IPS-18a (cell line): Measurements from ENCODE around the gene TNFAIP3.

Experiments used
- H3K27ac ChIP-seq: one replicate; pipeline ENCODE4 v1.5.1; 2013; ENCODE audit warnings: low read length
- H3K27me3 ChIP-seq: one replicate; pipeline ENCODE4 v1.6.1; 2013; ENCODE audit warnings: mild to moderate bottlenecking, low read length; ENCODE audit not compliant: control insufficient read depth, insufficient read depth
- H3K36me3 ChIP-seq: one replicate; pipeline ENCODE4 v1.6.1; 2013; ENCODE audit warnings: low read depth, low read length; ENCODE audit not compliant: control insufficient read depth
- H3K4me1 ChIP-seq: one replicate; pipeline ENCODE4 v1.6.1; 2013; ENCODE audit warnings: low read depth, low read length; ENCODE audit not compliant: control insufficient read depth
- H3K4me3 ChIP-seq: one replicate; pipeline ENCODE4 v1.5.1; 2013; ENCODE audit warnings: low read length
- H3K9ac ChIP-seq: one replicate; pipeline ENCODE4 v1.6.1; 2013; ENCODE audit warnings: mild to moderate bottlenecking, low read length, moderate library complexity
- H3K9me3 ChIP-seq: one replicate; pipeline ENCODE4 v1.6.1; 2013; ENCODE audit warnings: low read depth, low read length; ENCODE audit not compliant: control insufficient read depth

The TNFAIP3 gene

DNA sequence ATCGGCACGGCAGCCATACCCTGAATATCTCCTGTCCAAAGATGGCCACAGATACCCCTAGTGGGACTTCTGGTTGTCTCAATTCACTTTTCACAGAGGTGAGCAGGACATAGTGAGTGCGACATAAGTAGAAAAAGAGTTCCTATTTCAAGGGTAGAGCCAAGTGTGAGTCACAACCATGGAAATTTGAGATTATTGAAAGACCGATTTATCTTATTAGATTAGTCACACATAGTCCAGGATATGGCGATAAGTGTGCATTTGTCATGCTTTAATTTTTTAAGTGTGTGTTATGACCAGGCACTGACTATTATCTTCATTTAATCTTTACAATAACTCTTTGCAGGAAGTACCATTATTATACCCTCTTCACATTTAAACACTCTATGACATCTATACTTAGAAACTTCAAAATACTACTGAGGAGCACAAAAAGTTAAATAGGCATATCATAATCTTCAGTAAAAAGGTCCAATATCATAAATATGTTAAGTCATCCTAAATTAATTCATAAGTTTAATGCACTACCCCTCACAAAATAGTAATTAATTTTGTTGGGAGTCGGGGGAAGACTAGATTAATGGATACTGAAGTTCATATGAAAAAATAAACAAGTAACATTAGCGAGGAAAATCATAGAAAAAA lies 13.4 kb upstream of the TNFAIP3 start:
- Histone ChIP-seq H3K27me3 (no peaks in the 10 kb centered on the region), H3K9ac (no peak overlapping the region), H3K27ac (no peak overlapping the region), H3K9me3 (no peaks in the 10 kb centered on the region), H3K36me3 (no peaks in the 10 kb centered on the region), H3K4me1 (no peaks in the 10 kb centered on the region), H3K4me3 (no peak overlapping the region)

DNA sequence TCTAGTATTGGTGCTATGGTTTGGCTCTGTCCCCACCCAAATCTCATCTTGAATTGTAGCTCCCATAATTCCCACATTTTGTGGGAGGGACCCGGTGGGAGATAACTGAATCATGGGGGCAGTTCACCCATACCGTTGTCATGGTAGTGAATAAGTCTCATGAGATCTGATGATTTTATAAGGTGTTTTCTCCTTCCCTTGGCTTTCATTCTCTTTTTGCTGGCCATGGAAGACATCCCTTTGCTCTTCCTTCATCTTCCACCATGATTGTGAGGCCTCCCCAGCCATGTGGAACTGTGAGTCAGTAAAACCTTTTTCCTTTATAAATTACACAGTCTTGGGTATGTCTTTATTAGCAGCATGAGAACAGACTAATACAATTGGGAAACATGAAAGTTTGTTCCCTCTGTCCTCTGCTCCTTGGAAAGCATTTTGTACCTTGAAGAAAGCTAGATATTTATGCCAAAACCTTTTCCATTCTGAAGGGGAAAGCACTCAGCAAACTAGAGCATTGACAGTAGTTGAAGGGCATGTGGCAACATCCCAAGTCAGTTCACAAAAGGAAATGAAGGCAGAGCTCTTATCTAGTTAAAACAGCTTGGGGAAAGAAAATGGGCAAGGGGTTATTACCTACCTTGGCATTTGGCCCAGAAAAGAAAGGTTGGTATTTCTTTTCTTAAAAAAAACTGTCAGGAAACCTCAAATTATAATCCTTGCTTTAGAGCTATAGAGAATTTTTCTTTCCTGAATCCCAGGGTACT lies 10.7 kb upstream of the TNFAIP3 start:
- no peak overlapping the region for H3K27ac ChIP-seq
- H3K36me3 ChIP-seq = no peaks in the 10 kb centered on the region
- H3K9me3 ChIP-seq = no peaks in the 10 kb centered on the region
- peaks cover 15% of the 10 kb centered on the region for H3K4me1 ChIP-seq
- no peak overlapping the region for H3K9ac ChIP-seq
- no peak overlapping the region for H3K4me3 ChIP-seq
- no peaks in the 10 kb centered on the region for H3K27me3 ChIP-seq

- H3K4me1 ChIP-seq = peaks cover 26% of the 10 kb centered on the region
- no peaks in the 10 kb centered on the region for H3K27me3 ChIP-seq
These were observed 8.0 kb upstream of the TNFAIP3 start for GRCh38 chr6:137859025-137859424.

DNA sequence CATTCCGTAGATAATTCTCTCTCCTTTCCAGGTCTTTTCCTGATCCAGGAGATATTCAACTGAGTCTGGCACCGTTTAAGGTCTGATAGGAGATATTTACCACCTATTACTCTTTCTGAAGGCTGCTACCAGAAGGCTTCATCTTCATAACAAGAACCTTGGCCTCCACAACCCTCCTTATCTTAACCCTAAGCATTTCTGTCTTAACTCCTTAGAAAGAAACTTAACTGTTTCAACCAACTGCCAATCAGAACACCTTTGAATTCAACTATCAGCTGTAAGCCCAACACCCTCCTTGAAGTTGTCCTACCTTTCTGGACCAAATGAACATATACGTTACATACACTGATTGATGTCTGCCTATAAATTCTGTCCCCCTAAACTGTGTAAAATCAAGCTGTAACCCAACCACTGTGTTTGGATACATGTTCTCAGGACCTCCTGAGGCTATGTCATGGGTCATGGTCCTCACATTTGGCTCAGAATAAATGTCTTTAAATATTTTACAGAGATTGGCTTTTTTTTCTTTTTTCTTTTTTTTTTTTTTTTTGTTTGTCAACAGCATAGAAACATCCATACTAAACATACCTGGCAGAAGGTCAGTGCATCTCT lies 6.6 kb upstream of the TNFAIP3 start:
- Histone ChIP-seq H3K27ac (no peak overlapping the region), H3K36me3 (no peaks in the 10 kb centered on the region), H3K27me3 (no peaks in the 10 kb centered on the region), H3K4me3 (no peak overlapping the region), H3K9me3 (no peaks in the 10 kb centered on the region), H3K4me1 (peaks cover 36% of the 10 kb centered on the region), H3K9ac (no peak overlapping the region)

More at GRCh38 chr6:137859025-137859424, 8.0 kb upstream of the TNFAIP3 start:
- Histone ChIP-seq H3K36me3 (no peaks in the 10 kb centered on the region), H3K4me3 (no peak overlapping the region), H3K27ac (no peak overlapping the region), H3K9me3 (no peaks in the 10 kb centered on the region), H3K9ac (no peak overlapping the region)

GRCh38 chr6:137861550-137862337 lies 5.3 kb upstream of the TNFAIP3 start:
- H3K27me3 ChIP-seq = no peaks in the 10 kb centered on the region
- no peak overlapping the region for H3K4me3 ChIP-seq
- H3K9ac ChIP-seq = no peak overlapping the region
- no peaks in the 10 kb centered on the region for H3K9me3 ChIP-seq
- H3K27ac ChIP-seq = no peak overlapping the region
- H3K4me1 ChIP-seq = peaks cover 45% of the 10 kb centered on the region
- no peaks in the 10 kb centered on the region for H3K36me3 ChIP-seq

GRCh38 chr6:137862419-137863090 lies 4.5 kb upstream of the TNFAIP3 start:
- no peak overlapping the region for H3K27ac ChIP-seq
- peaks cover 45% of the 10 kb centered on the region for H3K4me1 ChIP-seq

DNA sequence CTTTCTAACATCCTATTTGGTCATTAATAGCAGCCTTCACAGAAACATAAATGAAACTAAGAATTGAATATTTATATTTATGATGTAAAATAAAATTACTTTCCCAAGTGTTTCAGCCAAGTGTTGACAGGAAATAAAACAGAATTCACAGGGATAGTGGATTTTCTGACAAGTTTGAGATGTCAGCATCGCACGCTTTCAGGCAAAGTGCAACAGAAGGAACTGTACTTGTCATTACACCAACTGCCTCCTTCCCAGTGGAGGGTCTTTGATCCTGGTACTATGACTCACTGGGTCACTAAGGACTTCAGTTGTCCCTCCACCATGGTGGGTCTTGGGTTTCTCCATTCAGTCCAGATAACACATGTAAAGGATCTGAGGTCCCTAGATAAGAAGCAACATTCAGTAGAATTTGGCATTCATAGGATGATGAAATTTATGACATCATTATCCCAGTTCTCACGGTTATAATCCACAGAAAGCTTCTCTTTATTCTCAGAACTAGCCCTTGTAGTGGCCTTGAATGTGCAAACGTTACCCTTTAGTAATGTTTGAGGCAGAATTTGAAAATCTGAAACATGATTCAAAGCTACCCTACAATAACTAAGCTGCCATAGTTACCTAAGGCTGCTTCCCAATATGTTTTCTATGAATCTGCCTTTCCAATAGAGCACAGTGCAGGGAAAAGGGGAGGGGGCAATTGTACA lies 3.8 kb upstream of the TNFAIP3 start:
- Histone ChIP-seq H3K4me1 (peaks cover 47% of the 10 kb centered on the region), H3K9me3 (no peaks in the 10 kb centered on the region), H3K27me3 (peaks cover 9% of the 10 kb centered on the region), H3K27ac (no peak overlapping the region), H3K36me3 (no peaks in the 10 kb centered on the region), H3K9ac (no peak overlapping the region), H3K4me3 (no peak overlapping the region)

More at GRCh38 chr6:137862419-137863090, 4.5 kb upstream of the TNFAIP3 start:
- peaks cover 2% of the 10 kb centered on the region for H3K27me3 ChIP-seq
- no peak overlapping the region for H3K9ac ChIP-seq
- H3K36me3 ChIP-seq = no peaks in the 10 kb centered on the region
- H3K4me3 ChIP-seq = no peak overlapping the region
- H3K9me3 ChIP-seq = no peaks in the 10 kb centered on the region

DNA sequence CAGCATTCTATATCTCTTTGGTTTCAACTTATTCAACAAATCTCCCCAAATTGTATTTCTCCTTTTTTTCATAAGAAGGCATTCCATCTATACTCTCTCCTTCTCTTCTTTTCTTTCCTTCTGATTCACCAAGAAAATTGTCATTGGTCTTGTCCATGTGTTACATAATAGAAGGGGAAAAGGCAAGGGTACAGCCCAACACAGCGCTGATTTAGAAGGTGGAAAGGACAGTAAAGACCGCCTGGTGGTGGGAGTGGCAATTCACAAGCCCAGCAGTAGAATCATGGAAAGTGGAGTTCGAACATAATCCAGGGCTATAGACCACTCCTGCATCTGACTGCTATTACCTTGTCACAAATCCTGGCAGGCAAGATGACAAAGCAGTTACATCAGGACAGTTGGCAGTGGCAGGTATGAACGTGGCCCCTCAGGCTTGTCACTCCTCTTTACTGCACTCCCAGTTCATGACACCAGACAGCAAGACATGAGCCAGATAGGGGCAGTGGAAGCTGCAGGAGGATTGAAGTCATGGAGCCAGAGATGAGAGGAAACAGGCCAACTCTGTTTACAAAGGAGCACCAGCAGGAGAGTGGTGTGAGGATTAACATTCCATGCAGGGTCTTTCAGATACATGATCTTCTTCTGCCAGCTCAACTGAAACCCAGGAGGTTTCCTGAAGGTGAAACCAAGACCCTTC lies 2.1 kb upstream of the TNFAIP3 start:
- H3K4me3 ChIP-seq = no peak overlapping the region
- no peak overlapping the region for H3K27ac ChIP-seq
- H3K9ac ChIP-seq = no peak overlapping the region

DNA sequence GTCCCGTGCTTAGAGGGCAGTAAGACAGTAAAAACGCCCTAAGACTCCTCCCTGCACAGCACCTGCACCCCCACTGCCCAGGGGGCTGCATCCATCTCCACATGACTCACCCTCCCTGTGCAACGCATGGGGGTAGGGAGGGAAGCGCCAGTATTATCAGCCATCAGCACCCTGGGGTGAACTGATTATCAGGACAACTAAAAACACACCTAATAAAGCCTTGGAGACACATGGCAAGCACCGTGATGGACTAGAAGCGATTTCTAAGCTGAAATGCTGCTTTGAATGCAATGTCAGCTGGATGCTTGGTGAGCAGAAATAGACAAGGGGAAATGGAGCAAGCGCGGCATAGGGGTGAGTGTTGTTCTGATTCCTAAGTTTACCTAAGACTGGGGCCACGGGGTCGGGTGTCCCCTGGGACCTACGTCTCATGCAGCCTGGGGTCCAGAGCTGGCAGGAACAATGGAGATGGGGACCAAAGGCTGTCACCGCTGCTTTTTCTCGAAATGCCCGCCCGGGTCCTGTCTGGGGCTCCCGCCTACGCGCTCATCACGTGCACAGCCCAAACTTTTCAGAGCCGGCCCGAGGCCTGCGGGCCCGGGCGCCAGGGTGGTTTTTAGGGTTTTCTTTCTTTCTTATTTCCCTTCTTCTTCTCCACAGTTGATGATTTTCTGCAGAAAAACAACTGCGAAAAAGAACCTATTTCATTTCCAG lies 702 bp upstream of the TNFAIP3 start:
- Histone ChIP-seq H3K27ac (no peak overlapping the region), H3K27me3 (peaks cover 17% of the 10 kb centered on the region), H3K4me1 (peaks cover 44% of the 10 kb centered on the region), H3K9me3 (no peaks in the 10 kb centered on the region), H3K9ac (peak overlapping the region; percentile 54), H3K36me3 (no peaks in the 10 kb centered on the region), H3K4me3 (peak overlapping the region; percentile 66)

More for the DNA sequence above, 2.1 kb upstream of the TNFAIP3 start:
- Histone ChIP-seq H3K27me3 (peaks cover 17% of the 10 kb centered on the region), H3K9me3 (no peaks in the 10 kb centered on the region), H3K36me3 (no peaks in the 10 kb centered on the region), H3K4me1 (peaks cover 51% of the 10 kb centered on the region)
